HepG2 (cell line): ENCODE measurements around the gene WDR37. TPM values are rescaled to one million over a fixed set of nuclear protein-coding genes. Genes with fewer than 3 reads are reported as not detected.

Experiments used
- polyA plus RNA-seq, 8 experiments: library from polyadenylated mRNA; depleted of rRNA in 3 of 8; stranded (reverse) in 7 of 8; unstranded in 1 of 8; fragments of >200 nt; fragmentation: Illumina TruSeq in 4 of 8; extraction: Trizol in 4 of 8; gene quantifications; 2 replicates each; pipeline versions ENCODE4 v1.2.1 to v1.2.3, GENCODE V29; 2011 to 2016; ENCODE audit warnings: low read depth in 4 of 8, missing spikeins in 1 of 8, mixed read lengths in 1 of 8; ENCODE audit not compliant: insufficient read depth in 1 of 8
- total RNA-seq, 5 experiments: library from RNA; depleted of rRNA; stranded (reverse); fragments of >200 nt; fragmentation: Illumina TruSeq; extraction: Trizol; gene quantifications; 2 replicates each; pipeline ENCODE4 v1.2.3, GENCODE V29; 2016; ENCODE audit warnings: low read depth in 1 of 5

WDR37 gene
- total and polyA plus RNA-seq, 2 of the 13 experiments (the other 11 are each of a cell fraction or from before 2014, with no cell fraction given): 5.9 to 7.5 TPM

Other genes starting within 250 kb of the WDR37 start
- 19.5 and 23.6 TPM in 2 replicates for gene LARP4B, start 124.7 kb upstream of the WDR37 start, total RNA-seq (2016; rRNA removed; fragmentation: Illumina TruSeq; extraction: Trizol)
- 29.4 and 30.2 TPM in 2 replicates for gene LARP4B, start 124.7 kb upstream of the WDR37 start, polyA plus RNA-seq (2011; rRNA removed)
- gene GTPBP4, start 68.0 kb upstream of the WDR37 start, total RNA-seq (2016; rRNA removed; fragmentation: Illumina TruSeq; extraction: Trizol): 85.5 and 101 TPM in 2 replicates
- 20.1 and 24.1 TPM in 2 replicates for gene GTPBP4, start 68.0 kb upstream of the WDR37 start, polyA plus RNA-seq (2011; rRNA removed)
- not detected in 2 replicates for gene IDI2, start 30.5 kb upstream of the WDR37 start, total RNA-seq (2016; rRNA removed; fragmentation: Illumina TruSeq; extraction: Trizol)
- gene IDI2, start 30.5 kb upstream of the WDR37 start, polyA plus RNA-seq (2011; rRNA removed): not detected in 2 replicates
- 145 and 247 TPM in 2 replicates for gene IDI1, start 7.3 kb upstream of the WDR37 start, total RNA-seq (2016; rRNA removed; fragmentation: Illumina TruSeq; extraction: Trizol)
- 44.4 and 56.6 TPM in 2 replicates for gene IDI1, start 7.3 kb upstream of the WDR37 start, polyA plus RNA-seq (2011; rRNA removed)